ENCODE results near the gene KLF11.
A peak's percentile ranks its signal among the peaks of the same experiment; 100 is the strongest.
"Not testable (repeated sequence)": the region's sequence is repeated elsewhere in the genome, so short reads cannot be mapped to it uniquely, and the experiment has no call there.

The KLF11 gene

GRCh38 chr2:10087360-10087759, 44.0 kb downstream of the KLF11 start:
- DNase-seq = no peak

DNA sequence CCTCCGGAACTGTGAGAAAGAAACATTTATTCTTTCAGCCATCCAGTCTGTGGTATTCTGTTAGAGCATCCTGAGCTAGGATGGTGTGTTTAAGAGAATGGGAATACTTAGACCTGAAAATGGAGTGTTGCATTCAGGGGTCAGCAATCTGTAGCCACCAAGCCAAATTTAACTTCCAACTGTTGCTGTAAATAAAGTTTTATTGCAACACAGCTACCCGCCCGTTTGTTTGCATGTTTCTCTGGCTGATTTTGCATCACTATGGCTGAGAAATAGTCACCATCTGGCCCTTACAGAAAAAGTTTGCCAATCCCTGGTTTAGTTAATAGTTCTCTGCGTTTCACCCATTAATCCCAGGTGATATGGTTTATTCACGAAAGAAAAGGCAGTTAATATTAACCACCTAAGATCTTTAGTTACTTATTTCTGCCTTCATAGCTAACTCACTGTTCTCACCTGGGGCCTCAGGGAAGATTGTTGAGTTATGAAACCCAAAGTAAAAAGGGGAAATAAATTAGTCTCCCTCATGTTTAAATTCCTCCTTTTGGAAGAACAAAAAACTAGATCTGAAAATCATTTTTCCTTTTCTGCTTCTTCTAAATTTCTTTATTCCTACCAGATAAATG, 46.3 kb downstream of the KLF11 start:
- no peak for DNase-seq

DNA sequence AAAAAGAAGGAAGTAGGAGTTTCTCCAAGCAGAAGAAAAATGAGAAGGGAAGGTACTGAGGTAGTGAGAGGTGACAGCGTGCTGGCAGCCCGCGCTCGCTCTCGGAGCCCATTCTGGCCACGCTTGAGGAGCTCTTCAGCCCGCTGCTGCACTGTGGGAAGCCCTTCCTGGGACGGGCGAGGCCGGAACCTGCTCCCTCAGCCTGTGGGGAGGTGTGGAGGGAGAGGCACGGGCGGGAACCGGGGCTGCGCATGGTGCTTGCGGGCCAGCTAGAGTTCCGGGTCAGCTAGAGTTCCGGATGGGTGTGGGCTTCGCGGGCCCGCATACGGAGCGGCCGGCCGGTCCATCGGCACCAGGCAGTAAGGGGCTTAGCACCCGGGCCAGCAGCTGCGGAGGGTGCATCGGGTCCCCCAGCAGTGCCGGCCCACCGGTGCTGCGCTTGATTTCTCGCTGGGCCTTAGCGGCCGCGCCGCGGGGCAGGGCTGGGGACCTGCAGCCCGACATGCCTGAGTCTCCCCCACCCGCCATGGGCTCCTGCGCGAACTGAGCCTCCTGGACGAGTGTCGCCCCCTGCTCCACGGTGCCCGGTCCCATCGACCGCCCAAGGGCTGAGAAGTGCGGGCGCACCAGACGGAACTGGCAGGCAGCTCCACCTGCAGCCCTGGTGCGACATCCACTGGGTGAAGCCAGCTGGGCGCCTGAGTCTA, 48.0 kb downstream of the KLF11 start:
- peak; percentile 14 to 20 for DNase-seq

GRCh38 chr2:10091889-10092244, 48.5 kb downstream of the KLF11 start:
- not testable (repeated sequence) for DNase-seq

DNA sequence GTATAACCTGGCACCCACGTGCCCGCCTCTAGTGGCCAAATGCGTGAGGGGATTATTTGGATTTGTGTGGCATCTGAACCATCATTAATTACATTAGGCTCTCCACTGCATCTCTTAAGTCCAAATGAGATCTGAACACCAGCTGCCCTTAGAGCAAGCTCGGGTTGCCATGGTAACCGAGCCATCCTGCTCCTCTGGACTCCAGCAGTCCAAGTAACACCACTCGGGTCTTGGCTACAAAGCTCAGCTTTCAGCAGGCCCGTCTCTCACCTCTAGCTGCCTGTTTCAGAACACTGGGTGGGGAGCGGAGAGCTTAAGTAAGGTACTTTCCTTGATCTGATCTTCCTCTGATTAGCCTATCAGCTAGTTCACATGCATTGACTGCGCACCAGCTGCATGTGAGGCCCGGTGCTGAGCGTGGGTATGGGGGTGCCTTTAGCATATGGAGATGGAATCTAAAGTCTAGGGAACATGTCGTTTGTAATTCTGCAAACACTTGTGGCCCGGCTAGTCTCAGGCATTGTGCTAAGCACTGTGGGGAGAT, 51.0 kb downstream of the KLF11 start:
- DNase-seq = no peak

- DNase-seq = no peak
Measured at GRCh38 chr2:10095175-10095574, 51.8 kb downstream of the KLF11 start.

GRCh38 chr2:10096641-10097040, 53.3 kb downstream of the KLF11 start:
- DNase-seq = no peak

DNA sequence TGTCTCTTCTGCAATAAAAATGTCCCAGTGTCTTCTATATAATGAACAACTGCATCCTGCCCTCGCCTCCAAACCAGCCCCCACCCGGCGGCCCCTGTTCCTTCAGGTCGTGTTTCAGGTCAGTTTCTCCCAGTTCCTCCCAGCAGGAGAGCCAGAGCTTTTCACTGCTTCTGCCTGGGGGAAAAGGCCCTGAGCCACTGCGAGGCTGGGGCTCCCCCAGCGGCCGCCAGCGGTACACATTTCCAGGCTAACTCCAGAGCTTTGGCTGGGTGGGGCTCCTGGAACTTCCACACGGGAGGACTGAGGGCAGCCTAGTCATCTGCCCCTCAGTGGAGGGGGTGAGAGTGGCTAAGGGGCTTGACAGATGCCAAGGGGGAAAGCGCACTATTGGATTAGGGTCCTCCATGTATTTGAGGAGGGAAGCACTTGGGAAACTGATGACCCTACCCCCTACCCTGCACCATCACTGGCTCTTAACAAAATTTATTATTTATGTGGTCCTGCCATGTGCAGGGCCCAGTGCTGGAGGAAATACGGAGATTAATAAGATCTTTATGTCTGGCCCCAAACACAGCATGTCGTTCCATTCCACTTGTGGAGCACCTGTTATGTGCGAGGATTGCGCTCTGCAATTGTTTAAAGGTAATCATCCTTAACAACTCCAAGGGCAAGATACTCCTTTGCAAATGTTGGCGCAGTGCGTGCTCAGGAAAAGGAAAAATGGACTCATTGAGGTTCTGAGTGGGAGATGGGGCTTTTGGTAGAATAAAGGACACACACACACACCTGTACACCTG, 54.2 kb downstream of the KLF11 start:
- peak; percentile 28 to 42 for DNase-seq

GRCh38 chr2:10101491-10101890, 58.1 kb downstream of the KLF11 start:
- no peak for DNase-seq

- no peak for DNase-seq
Measured at GRCh38 chr2:10103179-10103578, 59.8 kb downstream of the KLF11 start.

Measured in CD4-positive, alpha-beta T cell treated with Interleukin-4 for 1 hour (primary cell).